Duodenal mucosa (tissue), 2 donors: ENCODE data around the gene CHST2.

ENCODE experiments used
- H3K27ac ChIP-seq: one replicate; pipeline ENCODE4 v1.7.0; 2013; ENCODE audit warnings: low read depth, low read length
- H3K27me3 ChIP-seq, 2 donors: one replicate each; pipeline ENCODE4 v1.7.0; 2013; ENCODE audit warnings: low read length in 2 of 2, control low read depth in 1 of 2; ENCODE audit not compliant: insufficient read depth in 2 of 2, control insufficient read depth in 1 of 2
- H3K36me3 ChIP-seq, 2 donors: one replicate each; pipeline ENCODE4 v1.7.0; 2013; ENCODE audit warnings: low read length in 2 of 2, control low read depth in 1 of 2; ENCODE audit not compliant: insufficient read depth in 2 of 2, control insufficient read depth in 1 of 2
- H3K4me1 ChIP-seq, 2 donors: one replicate each; pipeline ENCODE4 v1.7.0; 2013; ENCODE audit warnings: low read length in 2 of 2, control low read depth in 1 of 2; ENCODE audit not compliant: insufficient read depth in 2 of 2, control insufficient read depth in 1 of 2
- H3K4me3 ChIP-seq, 2 donors: one replicate each; pipeline ENCODE4 v1.7.0; 2013; ENCODE audit warnings: low read length in 2 of 2, low read depth in 1 of 2
- H3K9ac ChIP-seq, 2 donors: one replicate each; pipeline ENCODE4 v1.7.0; 2013; ENCODE audit warnings: low read length in 2 of 2, low read depth in 1 of 2
- H3K9me3 ChIP-seq, 2 donors: one replicate each; pipeline ENCODE4 v1.7.0; 2013; ENCODE audit warnings: low read length in 2 of 2, control low read depth in 1 of 2; ENCODE audit not compliant: control insufficient read depth in 1 of 2

The CHST2 gene

GRCh38 chr3:143172795-143173145 is 53.2 kb downstream of the CHST2 start:
- H3K27ac ChIP-seq = no peak overlapping the region
- no peaks in the 10 kb centered on the region for H3K27me3 ChIP-seq
- peaks cover 7 to 8% of the 10 kb centered on the region in 2 donors for H3K4me1 ChIP-seq
- no peaks in the 10 kb centered on the region for H3K9me3 ChIP-seq
- no peak overlapping the region for H3K4me3 ChIP-seq
- H3K9ac ChIP-seq = no peak overlapping the region
- no peaks in the 10 kb centered on the region for H3K36me3 ChIP-seq

GRCh38 chr3:143173242-143173641 is 53.7 kb downstream of the CHST2 start:
- Histone ChIP-seq H3K36me3 (no peaks in the 10 kb centered on the region), H3K9ac (no peak overlapping the region), H3K9me3 (no peaks in the 10 kb centered on the region), H3K27me3 (no peaks in the 10 kb centered on the region), H3K4me3 (no peak overlapping the region), H3K4me1 (peaks cover 7 to 8% of the 10 kb centered on the region in 2 donors), H3K27ac (no peak overlapping the region)
